H1 (cell line): ENCODE measurements around the gene AGBL5. TPM values are rescaled to one million over a fixed set of nuclear protein-coding genes. Genes with fewer than 3 reads are reported as not detected.

Source experiments
- CTCF ChIA-PET: fragments of 300-600 bp; sonication (Branson Sonifier 250); formaldehyde crosslinking; loops from one replicate; lab custom pipeline; 2021; ENCODE audit not compliant: partially characterized antibody; lab: Charles Lee
- POLR2A ChIA-PET: fragments of 300-600 bp; sonication (Branson Sonifier 250); formaldehyde crosslinking; loops from one replicate; lab custom pipeline; 2021; ENCODE audit warnings: inconsistent platforms; ENCODE audit not compliant: partially characterized antibody; lab: Charles Lee
- DNase-seq, 2 experiments: peaks; one replicate each; pipeline versions ENCODE4 v3.0.0 to v3.0.0-alpha.2; 2010 to 2022; ENCODE audit warnings: low spot score in 2 of 2, low read depth in 1 of 2, mixed read lengths in 1 of 2
- FAIRE-seq: peaks from 2 replicates; lab custom pipeline; 2011; peaks lifted over from hg19 to GRCh38; lab: Jason Lieb, UNC
- H2AFZ ChIP-seq: 2 replicates; pipeline ENCODE4 v1.8.1; 2012; ENCODE audit warnings: low read length, inconsistent platforms
- H2AK5ac ChIP-seq: 2 replicates; pipeline ENCODE4 v1.6.1; 2013; ENCODE audit warnings: low read depth, low read length
- H2BK120ac ChIP-seq: replicated peaks from 2 replicates; pipeline ENCODE3; 2013; ENCODE audit warnings: low read depth, low read length, inconsistent platforms
- H2BK12ac ChIP-seq: 2 replicates; pipeline ENCODE4 v1.6.1; 2013; ENCODE audit warnings: low read depth, low read length
- H2BK15ac ChIP-seq: 2 replicates; pipeline ENCODE4 v1.6.1; 2013; ENCODE audit warnings: low read length
- H2BK20ac ChIP-seq: 2 replicates; pipeline ENCODE4 v1.6.1; 2013; ENCODE audit warnings: low read length
- H2BK5ac ChIP-seq: 2 replicates; pipeline ENCODE4 v1.6.1; 2013; ENCODE audit warnings: low read depth, low read length
- H3K14ac ChIP-seq: 2 replicates; pipeline ENCODE4 v1.6.1; 2013; ENCODE audit warnings: inconsistent platforms; ENCODE audit not compliant: insufficient read length
- H3K18ac ChIP-seq: 2 replicates; pipeline ENCODE4 v1.6.1; 2013; ENCODE audit warnings: low read length; ENCODE audit errors: extremely low read depth
- H3K23ac ChIP-seq: 2 replicates; pipeline ENCODE4 v1.6.1; 2013; ENCODE audit warnings: inconsistent platforms; ENCODE audit not compliant: insufficient read length
- H3K23me2 ChIP-seq: 2 replicates; pipeline ENCODE4 v1.6.1; 2013; ENCODE audit warnings: low read depth, low read length
- H3K27ac ChIP-seq: 2 replicates; pipeline ENCODE4 v1.6.1; 2011; ENCODE audit warnings: low read depth, low read length, inconsistent platforms
- H3K27me3 ChIP-seq, 4 experiments: replicated peaks in 1 of 4; 1 replicate in 1 of 4; 2 replicates in 3 of 4; pipeline versions ENCODE4 v1.6.1 to v1.8.1; 2011 to 2013; ENCODE audit warnings: low read length in 3 of 4, mild to moderate bottlenecking in 3 of 4, inconsistent platforms in 2 of 4, mixed read lengths in 2 of 4, moderate library complexity in 1 of 4; ENCODE audit not compliant: control insufficient read depth in 3 of 4, insufficient read depth in 3 of 4; ENCODE audit errors: extremely low read depth in 1 of 4
- H3K36me3 ChIP-seq, 4 experiments: 2 replicates each; pipeline versions ENCODE4 v1.6.1 to v1.8.1; 2011 to 2013; ENCODE audit warnings: mild to moderate bottlenecking in 4 of 4, low read length in 3 of 4, moderate library complexity in 2 of 4, control low read depth in 1 of 4, inconsistent platforms in 1 of 4; ENCODE audit not compliant: insufficient read depth in 4 of 4, control insufficient read depth in 2 of 4
- H3K4ac ChIP-seq: replicated peaks from 2 replicates; pipeline ENCODE3; 2013; ENCODE audit warnings: low read length, low read depth, mixed read lengths, inconsistent platforms; ENCODE audit not compliant: insufficient read length
- H3K4me1 ChIP-seq, 4 experiments: replicated peaks in 1 of 4; 1 replicate in 1 of 4; 2 replicates in 3 of 4; pipeline versions ENCODE4 v1.6.1 to v1.8.1; 2011 to 2013; ENCODE audit warnings: low read length in 3 of 4, inconsistent platforms in 2 of 4, mixed read lengths in 1 of 4; ENCODE audit not compliant: insufficient read depth in 4 of 4, control insufficient read depth in 3 of 4
- H3K4me2 ChIP-seq, 2 experiments: 2 replicates each; pipeline versions ENCODE4 v1.6.1 to v1.8.1; 2011 to 2013; ENCODE audit warnings: low read depth in 2 of 2, low read length in 2 of 2, control low read depth in 1 of 2, inconsistent platforms in 1 of 2, mild to moderate bottlenecking in 1 of 2; ENCODE audit not compliant: insufficient read depth in 1 of 2
- H3K4me3 ChIP-seq, 4 experiments: fragments of 200-600, 300-600 bp in 1 of 4; sonication (generic), shearing (Covaris generic), sonication (Bioruptor Twin) in 1 of 4; 2 replicates each; pipeline versions ENCODE4 v1.5.1 to v1.8.1; 2011 to 2016; ENCODE audit warnings: low read length in 4 of 4, low read depth in 3 of 4, control low read depth in 2 of 4, inconsistent platforms in 2 of 4, mild to moderate bottlenecking in 2 of 4, mixed read lengths in 1 of 4, moderate library complexity in 1 of 4; ENCODE audit not compliant: insufficient read depth in 2 of 4; ENCODE audit errors: extremely low read depth in 1 of 4
- H3K56ac ChIP-seq: replicated peaks from 2 replicates; pipeline ENCODE3; 2013; ENCODE audit warnings: low read depth, mild to moderate bottlenecking, mixed read lengths, low read length, inconsistent platforms; ENCODE audit not compliant: insufficient read length
- H3K79me1 ChIP-seq: 2 replicates; pipeline ENCODE4 v1.6.1; 2013; ENCODE audit warnings: low read depth, low read length, control low read depth
- H3K79me2 ChIP-seq, 2 experiments: 2 replicates each; pipeline versions ENCODE4 v1.6.1 to v1.8.1; 2012 to 2013; ENCODE audit warnings: low read length in 2 of 2, mild to moderate bottlenecking in 2 of 2, inconsistent platforms in 1 of 2; ENCODE audit not compliant: insufficient read depth in 2 of 2, control insufficient read depth in 1 of 2
- H3K9ac ChIP-seq, 4 experiments: replicated peaks in 1 of 4; 1 replicate in 1 of 4; 2 replicates in 3 of 4; pipeline versions ENCODE4 v1.6.1 to v1.8.1; 2011 to 2013; ENCODE audit warnings: low read depth in 3 of 4, low read length in 3 of 4, control low read depth in 2 of 4, mild to moderate bottlenecking in 2 of 4, moderate library complexity in 2 of 4, inconsistent platforms in 1 of 4; ENCODE audit errors: extremely low read depth in 1 of 4
- H3K9me3 ChIP-seq, 2 experiments: 2 replicates each; pipeline versions ENCODE4 v1.6.1 to v1.8.1; 2012 to 2013; ENCODE audit warnings: mild to moderate bottlenecking in 2 of 2, moderate library complexity in 2 of 2, control low read depth in 1 of 2, inconsistent platforms in 1 of 2, low read depth in 1 of 2, low read length in 1 of 2, mixed read lengths in 1 of 2; ENCODE audit not compliant: insufficient read depth in 2 of 2
- H4K20me1 ChIP-seq, 2 experiments: replicated peaks in 1 of 2; 2 replicates each; pipeline versions ENCODE3 to v1.8.1; 2011 to 2013; ENCODE audit warnings: inconsistent platforms in 2 of 2, low read length in 2 of 2, mild to moderate bottlenecking in 1 of 2; ENCODE audit not compliant: insufficient read depth in 2 of 2, control insufficient read depth in 1 of 2
- H4K5ac ChIP-seq: 2 replicates; pipeline ENCODE4 v1.6.1; 2013; ENCODE audit warnings: low read length, low read depth, mixed read lengths, inconsistent platforms; ENCODE audit not compliant: insufficient read length
- H4K8ac ChIP-seq: 2 replicates; pipeline ENCODE4 v1.8.0; 2013; ENCODE audit warnings: mild to moderate bottlenecking, moderate library complexity, low read length, inconsistent platforms; ENCODE audit not compliant: insufficient read depth; ENCODE audit errors: extremely low read depth
- H4K91ac ChIP-seq: replicated peaks from 2 replicates; pipeline ENCODE3; 2013; ENCODE audit warnings: low read length, mixed read lengths, inconsistent platforms; ENCODE audit not compliant: insufficient read length
- CREB1 ChIP-seq: IDR thresholded peaks from 2 replicates; pipeline ENCODE4 v1.6.1; 2012; ENCODE audit warnings: inconsistent platforms
- FOSL1 ChIP-seq: IDR thresholded peaks from 2 replicates; pipeline ENCODE4 v1.6.1; 2011; ENCODE audit warnings: mild to moderate bottlenecking, low read depth, low read length, moderate library complexity; ENCODE audit not compliant: insufficient read depth
- GABPA ChIP-seq: IDR thresholded peaks from 2 replicates; pipeline ENCODE4 v1.6.1; 2011; ENCODE audit warnings: mild to moderate bottlenecking, low read length, moderate library complexity, borderline replicate concordance; ENCODE audit not compliant: insufficient read depth
- HDAC6 ChIP-seq: IDR thresholded peaks from one replicate; pipeline ENCODE4 v1.7.1; 2012; ENCODE audit warnings: low read depth, mild to moderate bottlenecking, inconsistent platforms, low read length, moderate library complexity
- JUND ChIP-seq: IDR thresholded peaks from 2 replicates; pipeline ENCODE4 v1.6.1; 2011; ENCODE audit warnings: mild to moderate bottlenecking, improper control_type of control experiment, low read length
- MAX ChIP-seq: IDR thresholded peaks from 2 replicates; pipeline ENCODE4 v1.6.1; 2012; ENCODE audit warnings: inconsistent platforms
- RXRA ChIP-seq: IDR thresholded peaks from 2 replicates; pipeline ENCODE4 v1.6.1; 2011; ENCODE audit warnings: low read depth, mild to moderate bottlenecking, low read length, moderate library complexity; ENCODE audit not compliant: insufficient read depth
- SIRT6 ChIP-seq: IDR thresholded peaks from one replicate; pipeline ENCODE4 v1.7.1; 2012; ENCODE audit warnings: low read length, inconsistent platforms
- SP1 ChIP-seq: IDR thresholded peaks from 2 replicates; pipeline ENCODE4 v1.6.1; 2011; ENCODE audit warnings: low read depth, low read length
- SP2 ChIP-seq: IDR thresholded peaks from 2 replicates; pipeline ENCODE4 v1.6.1; 2012; ENCODE audit warnings: mild to moderate bottlenecking, low read length, inconsistent platforms
- SRF ChIP-seq: IDR thresholded peaks from 2 replicates; pipeline ENCODE4 v1.6.1; 2011; ENCODE audit warnings: mild to moderate bottlenecking, low read depth, low read length, moderate library complexity
- TBP ChIP-seq: IDR thresholded peaks from 2 replicates; pipeline ENCODE4 v1.6.1; 2011; ENCODE audit warnings: low read depth, low read length, improper control_type of control experiment
- TCF12 ChIP-seq: IDR thresholded peaks from 2 replicates; pipeline ENCODE4 v1.6.1; 2011; ENCODE audit warnings: low read depth, mild to moderate bottlenecking, low read length
- ZNF274 ChIP-seq: IDR thresholded peaks from 2 replicates; pipeline ENCODE4 v1.7.0; 2012; ENCODE audit warnings: low read length, borderline replicate concordance; ENCODE audit errors: extremely low read depth
- WGBS, 2 experiments: shearing (Covaris generic) in 1 of 2; methylation state at CpG; one replicate each; pipeline versions ENCODE4 v1.1.6 to v1.1.7; 2013 to 2015; ENCODE audit warnings: low lambda C conversion rate in 2 of 2, mixed read lengths in 2 of 2, inconsistent platforms in 1 of 2, low coverage in 1 of 2, missing lambda C conversion rate in 1 of 2; ENCODE audit not compliant: insufficient replicate concordance in 2 of 2, insufficient coverage in 1 of 2, insufficient read length in 1 of 2; ENCODE audit errors: extremely low coverage in 1 of 2, missing lambda C conversion rate in 1 of 2; 5-methylcytosine and 5-hydroxymethylcytosine counted together
- polyA plus RNA-seq, 7 experiments: library from polyadenylated mRNA; depleted of rRNA in 3 of 7; stranded (reverse) in 5 of 7; unstranded in 2 of 7; fragments of >200 nt in 5 of 7; fragments of 200-250 nt in 2 of 7; gene quantifications; 1 replicate in 5 of 7; 2 replicates in 1 of 7; 4 replicates in 1 of 7; pipeline versions ENCODE4 v1.2.1 to v1.2.3, GENCODE V29; 2011 to 2013; ENCODE audit warnings: missing spikeins in 2 of 7, mixed read lengths in 2 of 7
- total RNA-seq: library from RNA; stranded (reverse); fragmentation: NEBNext Ultra II Directional; extraction: Animal tissue kit (Norgen Biotek cat#: 25700); gene quantifications from 2 replicates; pipeline ENCODE4 v1.2.1, GENCODE V29; 2021

The AGBL5 gene
- total and polyA plus RNA-seq, 2 of the 8 experiments (the other 6 are each of a cell fraction or from before 2014, with no cell fraction given): 45.4 to 62.0 TPM

- Histone ChIP-seq H3K4me1 (peaks cover 0 to 7% (median 4%) of the 10 kb centered on the region in 4 experiments; a peak in 5 of 7 replicates), H4K5ac (no peak overlapping the region), H3K4me2 (peak overlapping the region; percentile 94 to 99), H3K4ac (no peak overlapping the region), H2BK5ac (no peak overlapping the region), H3K14ac (no peak overlapping the region), H2BK20ac (no peak overlapping the region), H3K27me3 (no peaks in the 10 kb centered on the region), H2BK12ac (no peak overlapping the region), H3K23ac (no peak overlapping the region), H3K23me2 (peaks cover 14% of the 10 kb centered on the region; the same call in 1 of the 2 replicates), H2BK120ac (no peak overlapping the region), H2AFZ (no peak overlapping the region), H2BK15ac (no peak overlapping the region), H3K79me1 (peaks cover 12% of the 10 kb centered on the region; the same call in 1 of the 2 replicates), H3K4me3 (peak overlapping the region; percentile 82 to 99 (median 93); a peak in 6 of 8 replicates), H3K9ac (no peak overlapping the region), H3K27ac (no peak overlapping the region), H4K20me1 (peaks cover 3 to 6% of the 10 kb centered on the region in 2 experiments), H3K18ac (no peak overlapping the region), H3K9me3 (no peaks in the 10 kb centered on the region), H2AK5ac (no peak overlapping the region), H3K36me3 (peaks cover 10 to 34% (median 16%) of the 10 kb centered on the region in 4 experiments; a peak in 7 of 8 replicates), H4K91ac (no peak overlapping the region), H3K56ac (no peak overlapping the region), H4K8ac (no peak overlapping the region), H3K79me2 (peaks cover 0 to 12% of the 10 kb centered on the region in 2 experiments; a peak in 3 of 4 replicates)
- ChIA-PET POLR2A (interaction anchor here (0.5 to 18.5 kb wide), 3 partner anchors 13 to 124 kb away, joined by 5 to 441 read pairs (median 63); partner anchors contain the start of gene AGBL5), CTCF (interaction anchor here (1.6 kb wide), 1 partner anchor 11 kb away, joined by 3 read pairs; no protein-coding TSS in a partner anchor)
- no peak for FAIRE-seq
- no peak for DNase-seq
- WGBS, 2 experiments: 91% methylated on average over 8 of the region's 8 CpGs; no CpG with 5 or more reads in 1 of the 2 experiments
- TF ChIP-seq SIRT6 (no peak), SRF (no peak), TBP (no peak), SP2 (no peak), ZNF274 (no peak), SP1 (no peak), JUND (no peak), FOSL1 (no peak), RXRA (no peak), CREB1 (no peak), HDAC6 (no peak), TCF12 (no peak), GABPA (no peak), MAX (no peak)
Measured at GRCh38 chr2:27069961-27070618, 18.6 kb downstream of the AGBL5 start.
